Ovary (tissue), 9 donors: Measurements from ENCODE around the gene ADCY1. TPM values are rescaled to one million over a fixed set of nuclear protein-coding genes. Genes with fewer than 3 reads are reported as not detected.
"Not testable (repeated sequence)": the region's sequence is repeated elsewhere in the genome, so short reads cannot be mapped to it uniquely, and the experiment has no call there.

Source experiments
- DNase-seq, 5 donors: peaks; one replicate each; pipeline ENCODE4 v3.0.0-alpha.2; 2019 to 2020
- H3K27ac ChIP-seq, 2 donors: fragments of 200-600 bp; one replicate each; pipeline versions ENCODE4 v1.5.1 to v1.8.0; 2019 to 2022
- H3K27me3 ChIP-seq: fragments of 200-600 bp; one replicate; pipeline ENCODE4 v1.8.0; 2022
- H3K36me3 ChIP-seq: fragments of 200-600 bp; sonication (generic); one replicate; pipeline ENCODE4 v1.5.1; 2019
- H3K4me1 ChIP-seq: one replicate; pipeline ENCODE4 v1.8.1; 2013; ENCODE audit warnings: mild to moderate bottlenecking, moderate library complexity; ENCODE audit not compliant: insufficient read depth
- H3K4me3 ChIP-seq: fragments of 200-600 bp; sonication (generic); one replicate; pipeline ENCODE4 v1.5.1; 2017
- H3K9me3 ChIP-seq, 2 donors: fragments of 200-600 bp in 1 of 2; sonication (generic) in 1 of 2; one replicate each; pipeline versions ENCODE4 v1.5.1 to v1.8.1; 2013 to 2019; ENCODE audit warnings: mild to moderate bottlenecking in 1 of 2, moderate library complexity in 1 of 2
- CTCF ChIP-seq, 3 donors: fragments of 450-650 bp in 2 of 3; fragments of 200-600 bp in 1 of 3; IDR thresholded peaks; one replicate each; pipeline versions ENCODE4 v1.5.1 to v1.8.0; 2016 to 2022; ENCODE audit warnings: antibody characterized with exemption in 3 of 3, mild to moderate bottlenecking in 1 of 3
- POLR2A ChIP-seq: fragments of 450-650 bp; IDR thresholded peaks from one replicate; pipeline ENCODE4 v1.6.1; 2017; ENCODE audit warnings: antibody characterized with exemption, mild to moderate bottlenecking, moderate library complexity
- WGBS, 3 donors: extraction: QIAGEN DNeasy Blood & Tissue Kit in 1 of 3; methylation state at CpG; one replicate each; pipeline versions ENCODE4 v1.1.5 to v1.1.7; 2013 to 2017; 5-methylcytosine and 5-hydroxymethylcytosine counted together
- intact Hi-C, 4 donors: fragments of 100-400 bp; cut with DNase I; formaldehyde crosslinking; loops; one replicate each; pipeline versions ENCODE4 v1.11.0 to v1.15.1; 2022 to 2023
- polyA plus RNA-seq, 2 donors: library from polyadenylated mRNA; stranded (reverse); fragments of 200-250 nt in 1 of 2; fragments of 350-450 nt in 1 of 2; fragmentation: Illumina TruSeq in 1 of 2; extraction: RNeasy Lipid Tissue Mini Kit (QIAGEN cat#74804) in 1 of 2; gene quantifications; one replicate each; pipeline ENCODE4 v1.2.3, GENCODE V29; 2013 to 2014
- small RNA-seq: library from RNA; depleted of rRNA; stranded (forward); fragments of <200 nt; gene quantifications from one replicate; pipeline ENCODE3, GENCODE V24; 2016
- total RNA-seq, 7 donors: library from RNA; depleted of rRNA in 2 of 7; stranded (reverse); fragments of >200 nt in 2 of 7; fragmentation: NEBNext Ultra II Directional in 3 of 7; extraction: Animal tissue kit (Norgen Biotek cat#: 25700) in 3 of 7; gene quantifications; one replicate each; pipeline versions ENCODE4 v1.1.0 to v1.2.4, GENCODE V29; 2016 to 2023
- donor health status: DM: no; HTN: no; CAD: no; lungs with moderate emphysema.
- donor health status: DM: no; HTN: no; CAD: no.
- donor health status: Bipolar disorder and iron deficiency.
- donor health status: DM: yes; HTN: yes; CAD: no.
- donor health status: DM: no; HTN: no; CAD: no.
- donor health status: DM: yes; HTN: yes; CAD: no.

Gene ADCY1
- total and polyA plus RNA-seq, 9 donors: 0.40 to 3.7 (median 1.7) TPM

GRCh38 chr7:45768516-45769394 is 194.6 kb downstream of the ADCY1 start:
- DNase-seq: peak; percentile 98 to 99 (median 98)
- H3K36me3 ChIP-seq, H3K27me3 ChIP-seq, intact Hi-C loops, H3K9me3 ChIP-seq, H3K4me1 ChIP-seq: not testable (repeated sequence)
- WGBS, 3 donors: 1% methylated on average over 58 to 72 of the region's 72 CpGs
- Histone ChIP-seq H3K27ac (peak overlapping the region; percentile 75), H3K4me3 (peak overlapping the region; percentile 89)
- TF ChIP-seq CTCF (IDR thresholded peaks at IDR 0.05): peak in 2 of 3 donors; percentile 23 to 39
- peak; percentile 94 for TF ChIP-seq POLR2A

GRCh38 chr7:45769626-45770025 is 195.5 kb downstream of the ADCY1 start:
- H3K9me3 ChIP-seq, intact Hi-C loops, H3K36me3 ChIP-seq, H3K27me3 ChIP-seq, H3K4me1 ChIP-seq: not testable (repeated sequence)
- DNase-seq: peak; percentile 7 to 44 (median 38)
- Histone ChIP-seq H3K27ac (peak overlapping the region; percentile 46 to 75), H3K4me3 (peak overlapping the region; percentile 89)
- 93 to 97% (median 96%) methylated on average over 20 of the region's 20 CpGs for WGBS, 3 donors

Small RNA genes lying within 50 kb of the gene (small RNA-seq; reads per million reads assigned to genes)
- not detected for gene AC073325.2
